K562 (cell line): ENCODE measurements around the gene DGKB. TPM values are rescaled to one million over a fixed set of nuclear protein-coding genes. Genes with fewer than 3 reads are reported as not detected.

Experiments
- ATAC-seq: fragments of 200-7000 bp; cut with Tn5 transposase; 3 replicates; pipeline ENCODE4 v1.9.1; 2020; ENCODE audit warnings: moderate library complexity
- BruUV-seq: library from RNA; stranded (reverse); fragments of 400-500 nt; replicated peaks from 2 replicates; lab custom pipeline; 2021; lab: Mats Ljungman, UMichigan
- CTCF ChIA-PET: fragments of 300-600 bp; formaldehyde crosslinking; extraction: SDS; loops from one replicate; lab custom pipeline; 2021; ENCODE audit warnings: low intra/inter-chr PET ratio; lab: Yijun Ruan, JAX
- POLR2A ChIA-PET: fragments of 300-600, 350-650 bp; sonication (Branson Sonifier 250); formaldehyde crosslinking; extraction: SDS; loops from one replicate; lab custom pipeline; 2021; ENCODE audit warnings: antibody characterized with exemption, inconsistent platforms; lab: Yijun Ruan, JAX
- DNase-seq, 4 experiments: peaks; one replicate each; pipeline versions ENCODE4 v3.0.0 to v3.0.0-alpha.2; 2011 to 2018; ENCODE audit warnings: low spot score in 3 of 4, mixed read lengths in 3 of 4; ENCODE audit errors: extremely low read depth in 1 of 4
- FAIRE-seq: peaks from 2 replicates; lab custom pipeline; 2011; peaks lifted over from hg19 to GRCh38; lab: Jason Lieb, UNC
- H2AFZ ChIP-seq: 2 replicates; pipeline ENCODE4 v1.6.0; 2011; ENCODE audit warnings: low read depth, low read length, control low read depth, inconsistent platforms
- H3K27ac ChIP-seq: fragments of 200-600 bp; 3 replicates; pipeline ENCODE4 v1.8.0; 2011; ENCODE audit warnings: low read depth, mild to moderate bottlenecking, control low read depth, inconsistent platforms, low read length, moderate library complexity, mixed read lengths; ENCODE audit errors: extremely low read depth
- H3K27me3 ChIP-seq, 2 experiments: fragments of 300-600 bp in 1 of 2; 2 replicates in 1 of 2; 3 replicates in 1 of 2; pipeline versions ENCODE4 v1.6.0 to v1.8.0; 2011; ENCODE audit warnings: inconsistent platforms in 2 of 2, low read length in 2 of 2, mild to moderate bottlenecking in 1 of 2, mixed read lengths in 1 of 2, moderate library complexity in 1 of 2; ENCODE audit not compliant: control insufficient read depth in 2 of 2, insufficient read depth in 2 of 2
- H3K36me3 ChIP-seq: fragments of 300-600 bp; 3 replicates; pipeline ENCODE4 v1.8.0; 2011; ENCODE audit warnings: mild to moderate bottlenecking, low read length, inconsistent platforms; ENCODE audit not compliant: control insufficient read depth, insufficient read depth
- H3K4me1 ChIP-seq, 2 experiments: fragments of 200-600 bp in 1 of 2; replicated peaks in 1 of 2; 2 replicates in 1 of 2; 3 replicates in 1 of 2; pipeline versions ENCODE4 v1.5.1 to v1.8.0; 2011; ENCODE audit warnings: inconsistent platforms in 2 of 2, low read length in 2 of 2, mild to moderate bottlenecking in 1 of 2, mixed read lengths in 1 of 2, moderate library complexity in 1 of 2; ENCODE audit not compliant: control insufficient read depth in 2 of 2, insufficient read depth in 2 of 2
- H3K4me2 ChIP-seq: 2 replicates; pipeline ENCODE4 v1.6.1; 2011; ENCODE audit warnings: low read length, control low read depth, inconsistent platforms, mixed read lengths; ENCODE audit not compliant: insufficient read depth
- H3K4me3 ChIP-seq: fragments of 200-600 bp; sonication (generic), shearing (Covaris generic); 2 replicates; pipeline ENCODE4 v1.5.1; 2016; ENCODE audit warnings: control low read depth, inconsistent platforms
- H3K79me2 ChIP-seq: fragments of 200-600 bp; 3 replicates; pipeline ENCODE4 v1.8.0; 2011; ENCODE audit warnings: low read length, inconsistent platforms; ENCODE audit not compliant: control insufficient read depth, insufficient read depth
- H3K9ac ChIP-seq, 2 experiments: 2 replicates each; pipeline versions ENCODE4 v1.6.0 to v1.6.1; 2011; ENCODE audit warnings: low read depth in 2 of 2, low read length in 2 of 2, control low read depth in 1 of 2, inconsistent platforms in 1 of 2, mild to moderate bottlenecking in 1 of 2, mixed read lengths in 1 of 2; ENCODE audit not compliant: insufficient read depth in 1 of 2
- H3K9me1 ChIP-seq: one replicate; pipeline ENCODE4 v1.6.0; 2011; ENCODE audit warnings: inconsistent platforms, mild to moderate bottlenecking, low read length, moderate library complexity; ENCODE audit not compliant: control insufficient read depth, insufficient read depth
- H3K9me3 ChIP-seq: replicated peaks from 2 replicates; pipeline ENCODE4 v1.5.1; 2011; ENCODE audit warnings: low read depth, low read length, inconsistent platforms; ENCODE audit not compliant: control insufficient read depth, insufficient read depth
- H4K20me1 ChIP-seq: replicated peaks from 2 replicates; pipeline ENCODE4 v1.6.1; 2011; ENCODE audit warnings: low read length, inconsistent platforms, mixed read lengths; ENCODE audit not compliant: control insufficient read depth, insufficient read depth
- GTF2A2 ChIP-seq: IDR thresholded peaks from 2 replicates; pipeline ENCODE4 v1.6.1; 2016; ENCODE audit warnings: mild to moderate bottlenecking, missing genetic modification characterization, missing compliant biosample characterization
- HNRNPL ChIP-seq: fragments of 200-400 bp; formaldehyde crosslinking; IDR thresholded peaks from 2 replicates; pipeline ENCODE4 v1.6.1; 2017; ENCODE audit warnings: low read depth, mild to moderate bottlenecking, low read length
- NONO ChIP-seq, 2 experiments: fragments of 200-400 bp in 1 of 2; fragments of 450-650 bp in 1 of 2; formaldehyde crosslinking in 1 of 2; IDR thresholded peaks; 2 replicates each; pipeline ENCODE4 v1.6.1; 2017; ENCODE audit warnings: low read depth in 2 of 2, mild to moderate bottlenecking in 2 of 2, moderate library complexity in 2 of 2, low read length in 1 of 2
- SAP30 ChIP-seq: fragments of 200-600 bp; sonication (generic); IDR thresholded peaks from 2 replicates; pipeline ENCODE4 v1.6.1; 2012; ENCODE audit warnings: borderline replicate concordance, low read depth, mild to moderate bottlenecking, moderate library complexity, low read length, control low read depth, inconsistent platforms; ENCODE audit not compliant: insufficient read depth, poor library complexity, severe bottlenecking
- TCF3 ChIP-seq: sonication (generic); formaldehyde crosslinking; IDR thresholded peaks from 2 replicates; pipeline ENCODE4 v1.4.0; 2020; ENCODE audit warnings: mild to moderate bottlenecking, missing genetic modification reagents
- TGIF2 ChIP-seq: sonication (generic); formaldehyde crosslinking; IDR thresholded peaks from 2 replicates; pipeline ENCODE4 v1.8.1; 2022; ENCODE audit warnings: mild to moderate bottlenecking, missing genetic modification reagents, moderate library complexity
- ZNF586 ChIP-seq: fragments of 450-650 bp; formaldehyde crosslinking; conservative IDR thresholded peaks from 2 replicates; pipeline ENCODE4 v1.4.0; 2020; ENCODE audit warnings: mild to moderate bottlenecking, moderate library complexity
- ZNF696 ChIP-seq: fragments of 250-450 bp; sonication (Bioruptor Pico); conservative IDR thresholded peaks from 2 replicates; pipeline ENCODE4 v1.4.0; 2020; ENCODE audit warnings: mild to moderate bottlenecking, moderate library complexity
- WGBS: fragments of 100-300 bp; shearing (Covaris generic); methylation state at CpG from one replicate; pipeline ENCODE4 v1.1.6; 2016; ENCODE audit warnings: low coverage, mixed read lengths; ENCODE audit not compliant: insufficient coverage; ENCODE audit errors: missing lambda C conversion rate; 5-methylcytosine and 5-hydroxymethylcytosine counted together
- in situ Hi-C: fragments of 300-500 bp; cut with MboI; formaldehyde crosslinking; loops from 4 replicates; pipeline ENCODE4 v1.15.0; 2018; ENCODE audit warnings: inconsistent platforms, mixed read lengths
- intact Hi-C: fragments of 100-400 bp; cut with micrococcal nuclease; formaldehyde crosslinking; loops from 2 replicates; pipeline ENCODE4 v1.14.2; 2022
- polyA plus RNA-seq, 8 experiments: library from polyadenylated mRNA; depleted of rRNA in 4 of 8; stranded (reverse) in 5 of 8; unstranded in 3 of 8; fragments of >200 nt; fragmentation: Nextera tagmentation in 2 of 8; fragmentation: Illumina TruSeq in 1 of 8; extraction: Ambion mirVana in 2 of 8; extraction: Trizol in 1 of 8; gene quantifications; 2 replicates each; pipeline versions ENCODE4 v1.2.1 to v1.2.3, GENCODE V29; 2011 to 2014; ENCODE audit warnings: inconsistent platforms in 1 of 8, missing spikeins in 1 of 8
- total RNA-seq, 7 experiments: library from RNA; depleted of rRNA in 6 of 7; stranded (reverse); fragments of >200 nt in 6 of 7; fragmentation: Illumina TruSeq in 2 of 7; extraction: Trizol in 2 of 7; gene quantifications; 2 replicates each; pipeline versions ENCODE4 v1.2.1 to v1.2.3, GENCODE V29; 2011 to 2021; ENCODE audit warnings: low replicate concordance in 1 of 7
- TF ChIP-seq, protein P1 (sequence below): IDR thresholded peaks from 3 replicates; pipeline ENCODE4 v1.6.1; 2011; ENCODE audit warnings: borderline replicate concordance, mild to moderate bottlenecking, moderate library complexity; ENCODE audit not compliant: insufficient read length; ENCODE audit errors: extremely low read depth
- TF ChIP-seq, protein P2 (sequence below): fragments of 200-800 bp; sonication (Bioruptor generic); IDR thresholded peaks from 2 replicates; pipeline ENCODE4 v1.6.1; 2017; ENCODE audit warnings: missing genetic modification characterization, missing compliant biosample characterization
- TF ChIP-seq, protein P3 (sequence below): IDR thresholded peaks from 2 replicates; pipeline ENCODE4 v1.6.1; 2011; ENCODE audit not compliant: insufficient read length; ENCODE audit errors: extremely low read depth

DGKB gene
- total and polyA plus RNA-seq, 9 of the 15 experiments (the other 6 are each of a cell fraction or from before 2014, with no cell fraction given): 0.01 TPM; not detected in 8

DNA sequence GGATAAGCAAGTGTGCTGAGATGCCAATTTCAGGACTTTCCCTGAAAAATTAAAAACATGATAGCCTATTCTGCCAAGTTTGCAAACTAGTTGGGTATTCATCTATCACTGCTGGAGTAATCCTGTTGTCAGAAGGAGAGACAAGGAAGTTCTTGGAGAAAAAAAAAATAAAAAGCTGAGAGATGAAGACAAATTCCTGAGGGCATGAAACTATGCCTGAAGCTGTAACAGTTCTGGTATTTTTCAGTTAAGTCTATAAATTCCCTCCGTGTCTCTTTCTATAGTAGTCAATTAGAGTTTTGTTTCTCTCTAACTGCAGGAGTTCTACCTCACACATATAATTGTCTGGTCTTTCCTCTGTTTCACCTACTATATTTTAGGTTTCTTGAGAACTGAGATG lies 95.7 kb downstream of the DGKB start (continued):
- TF ChIP-seq, protein P1, sequence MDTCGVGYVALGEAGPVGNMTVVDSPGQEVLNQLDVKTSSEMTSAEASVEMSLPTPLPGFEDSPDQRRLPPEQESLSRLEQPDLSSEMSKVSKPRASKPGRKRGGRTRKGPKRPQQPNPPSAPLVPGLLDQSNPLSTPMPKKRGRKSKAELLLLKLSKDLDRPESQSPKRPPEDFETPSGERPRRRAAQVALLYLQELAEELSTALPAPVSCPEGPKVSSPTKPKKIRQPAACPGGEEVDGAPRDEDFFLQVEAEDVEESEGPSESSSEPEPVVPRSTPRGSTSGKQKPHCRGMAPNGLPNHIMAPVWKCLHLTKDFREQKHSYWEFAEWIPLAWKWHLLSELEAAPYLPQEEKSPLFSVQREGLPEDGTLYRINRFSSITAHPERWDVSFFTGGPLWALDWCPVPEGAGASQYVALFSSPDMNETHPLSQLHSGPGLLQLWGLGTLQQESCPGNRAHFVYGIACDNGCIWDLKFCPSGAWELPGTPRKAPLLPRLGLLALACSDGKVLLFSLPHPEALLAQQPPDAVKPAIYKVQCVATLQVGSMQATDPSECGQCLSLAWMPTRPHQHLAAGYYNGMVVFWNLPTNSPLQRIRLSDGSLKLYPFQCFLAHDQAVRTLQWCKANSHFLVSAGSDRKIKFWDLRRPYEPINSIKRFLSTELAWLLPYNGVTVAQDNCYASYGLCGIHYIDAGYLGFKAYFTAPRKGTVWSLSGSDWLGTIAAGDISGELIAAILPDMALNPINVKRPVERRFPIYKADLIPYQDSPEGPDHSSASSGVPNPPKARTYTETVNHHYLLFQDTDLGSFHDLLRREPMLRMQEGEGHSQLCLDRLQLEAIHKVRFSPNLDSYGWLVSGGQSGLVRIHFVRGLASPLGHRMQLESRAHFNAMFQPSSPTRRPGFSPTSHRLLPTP: no peak

DNA sequence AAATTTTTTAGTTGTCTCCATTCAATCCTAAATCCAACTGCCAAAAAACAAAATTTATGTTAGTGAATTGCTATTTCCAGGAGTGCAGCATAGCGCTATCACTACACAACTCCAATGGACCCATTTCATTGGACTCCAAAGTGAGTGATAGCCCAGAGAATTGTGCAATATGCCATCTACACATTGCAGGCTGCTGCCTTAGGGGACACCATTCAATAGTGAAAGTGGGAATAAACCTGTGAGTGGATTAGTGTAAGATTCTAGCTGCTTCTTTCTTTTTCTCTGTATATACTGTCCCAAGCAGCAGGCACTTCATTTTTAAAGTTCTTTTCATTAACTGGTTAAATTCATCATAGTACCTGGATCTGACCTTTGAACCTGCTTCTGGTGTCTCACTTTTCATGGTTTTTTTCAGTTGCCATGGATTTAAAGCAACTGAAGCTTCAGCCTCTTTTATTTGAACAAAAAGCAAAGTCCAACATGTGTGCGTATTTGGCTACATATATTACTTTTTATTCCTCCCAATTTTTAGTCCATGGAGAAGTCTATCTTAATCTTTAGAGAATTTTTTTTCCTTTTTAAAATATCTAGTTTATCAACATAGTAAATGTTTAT lies 97.3 kb downstream of the DGKB start:
- no peaks in the 10 kb centered on the region for H3K9me1 ChIP-seq
- DNase-seq (no peak), FAIRE-seq (no peak), ATAC-seq (no peak)
- no peaks in the 10 kb centered on the region for H3K36me3 ChIP-seq
- no TSS peak for BruUV-seq
- no peak overlapping the region for H3K9ac ChIP-seq
- H3K4me1 ChIP-seq: no peaks in the 10 kb centered on the region
- H3K79me2 ChIP-seq: no peaks in the 10 kb centered on the region
- in situ Hi-C loops: no loop called here
- CTCF ChIA-PET: no interaction called here
- H3K4me3 ChIP-seq: no peak overlapping the region
- no peak overlapping the region for H3K4me2 ChIP-seq
- no peaks in the 10 kb centered on the region for H3K27me3 ChIP-seq
- POLR2A ChIA-PET: no interaction called here
- H2AFZ ChIP-seq: no peak overlapping the region
- intact Hi-C loops: no loop called here
- H4K20me1 ChIP-seq: no peaks in the 10 kb centered on the region
- 0% methylated on average over 2 of the region's 2 CpGs for WGBS
- H3K9me3 ChIP-seq: no peaks in the 10 kb centered on the region
- no peak overlapping the region for H3K27ac ChIP-seq
- TF ChIP-seq GTF2A2 (no peak), TCF3 (CRISPR knock-in tag) (no peak), HNRNPL (no peak), TGIF2 (no peak), ZNF586 (CRISPR knock-in tag) (no peak), ZNF696 (CRISPR knock-in tag) (no peak), NONO (IDR thresholded peaks at IDR 0.05; ENCODE audit: low read depth in 2 of 2, low read length in 1 of 2) (no peak), SAP30 (no peak)
- TF ChIP-seq, protein P2, sequence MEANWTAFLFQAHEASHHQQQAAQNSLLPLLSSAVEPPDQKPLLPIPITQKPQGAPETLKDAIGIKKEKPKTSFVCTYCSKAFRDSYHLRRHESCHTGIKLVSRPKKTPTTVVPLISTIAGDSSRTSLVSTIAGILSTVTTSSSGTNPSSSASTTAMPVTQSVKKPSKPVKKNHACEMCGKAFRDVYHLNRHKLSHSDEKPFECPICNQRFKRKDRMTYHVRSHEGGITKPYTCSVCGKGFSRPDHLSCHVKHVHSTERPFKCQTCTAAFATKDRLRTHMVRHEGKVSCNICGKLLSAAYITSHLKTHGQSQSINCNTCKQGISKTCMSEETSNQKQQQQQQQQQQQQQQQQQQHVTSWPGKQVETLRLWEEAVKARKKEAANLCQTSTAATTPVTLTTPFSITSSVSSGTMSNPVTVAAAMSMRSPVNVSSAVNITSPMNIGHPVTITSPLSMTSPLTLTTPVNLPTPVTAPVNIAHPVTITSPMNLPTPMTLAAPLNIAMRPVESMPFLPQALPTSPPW (CRISPR knock-in tag): no peak
- TF ChIP-seq, protein P3, sequence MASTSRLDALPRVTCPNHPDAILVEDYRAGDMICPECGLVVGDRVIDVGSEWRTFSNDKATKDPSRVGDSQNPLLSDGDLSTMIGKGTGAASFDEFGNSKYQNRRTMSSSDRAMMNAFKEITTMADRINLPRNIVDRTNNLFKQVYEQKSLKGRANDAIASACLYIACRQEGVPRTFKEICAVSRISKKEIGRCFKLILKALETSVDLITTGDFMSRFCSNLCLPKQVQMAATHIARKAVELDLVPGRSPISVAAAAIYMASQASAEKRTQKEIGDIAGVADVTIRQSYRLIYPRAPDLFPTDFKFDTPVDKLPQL: no peak
